GM18873 (cell line): Measurements from ENCODE around the gene LRRC10B.

ENCODE experiments used
- ATAC-seq: cut with Tn5 transposase; IDR thresholded peaks from one replicate; pipeline ENCODE4 v1.9.1; 2021; ENCODE audit warnings: mild to moderate bottlenecking, moderate library complexity, moderate number of reproducible peaks; ENCODE audit not compliant: unreplicated experiment, low FRiP score

Gene LRRC10B

GRCh38 chr11:61486011-61486620, 22.4 kb upstream of the LRRC10B start:
- no peak for ATAC-seq

- ATAC-seq: no peak
Observed at GRCh38 chr11:61486779-61487178, 21.8 kb upstream of the LRRC10B start.

GRCh38 chr11:61487342-61488025, 21.1 kb upstream of the LRRC10B start:
- ATAC-seq: no peak

- no peak for ATAC-seq
Observed at GRCh38 chr11:61488651-61489291, 19.8 kb upstream of the LRRC10B start.

DNA sequence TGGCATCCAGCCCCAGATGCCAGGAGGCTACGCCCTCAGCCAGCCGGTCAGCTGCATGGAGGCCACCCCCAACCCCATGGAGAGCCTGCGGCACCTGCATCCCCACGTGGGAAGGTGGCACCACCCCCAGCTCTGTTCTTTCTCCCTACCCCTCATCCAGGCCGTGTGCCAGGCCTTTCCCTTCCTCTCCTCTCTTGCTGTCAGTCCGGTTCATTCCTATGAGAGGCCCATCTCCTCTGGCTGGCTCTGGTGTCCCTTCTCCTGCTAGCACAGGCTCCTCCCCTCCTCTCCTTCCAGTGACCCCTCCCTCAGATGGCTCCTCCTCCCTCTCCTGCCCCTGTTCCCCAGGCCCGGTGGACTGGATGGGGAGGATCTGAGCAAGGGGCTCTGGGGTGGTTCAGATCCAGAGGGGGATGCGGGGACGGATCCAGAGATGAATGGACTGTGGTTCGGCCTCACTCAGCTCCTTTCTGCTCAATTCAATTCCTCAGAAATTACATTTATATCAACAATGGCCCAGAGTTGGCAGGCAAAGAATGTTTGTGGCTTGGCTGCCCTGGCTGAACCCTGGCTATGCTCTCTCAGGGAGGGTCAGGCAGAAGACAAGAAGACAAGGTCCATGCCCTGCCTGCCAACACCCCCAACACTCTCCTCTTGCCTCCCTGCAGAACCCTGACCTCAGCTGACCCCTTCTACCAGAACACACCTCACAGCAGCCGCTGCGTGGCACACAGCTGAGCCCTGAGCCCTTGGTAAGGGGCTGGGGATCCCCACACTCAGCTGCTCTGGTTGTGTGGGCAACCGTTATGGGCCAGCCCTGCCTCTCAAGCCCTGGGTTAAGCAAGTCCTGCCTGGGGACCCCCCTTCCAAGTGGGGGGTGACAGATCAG, 18.5 kb upstream of the LRRC10B start:
- no peak for ATAC-seq

DNA sequence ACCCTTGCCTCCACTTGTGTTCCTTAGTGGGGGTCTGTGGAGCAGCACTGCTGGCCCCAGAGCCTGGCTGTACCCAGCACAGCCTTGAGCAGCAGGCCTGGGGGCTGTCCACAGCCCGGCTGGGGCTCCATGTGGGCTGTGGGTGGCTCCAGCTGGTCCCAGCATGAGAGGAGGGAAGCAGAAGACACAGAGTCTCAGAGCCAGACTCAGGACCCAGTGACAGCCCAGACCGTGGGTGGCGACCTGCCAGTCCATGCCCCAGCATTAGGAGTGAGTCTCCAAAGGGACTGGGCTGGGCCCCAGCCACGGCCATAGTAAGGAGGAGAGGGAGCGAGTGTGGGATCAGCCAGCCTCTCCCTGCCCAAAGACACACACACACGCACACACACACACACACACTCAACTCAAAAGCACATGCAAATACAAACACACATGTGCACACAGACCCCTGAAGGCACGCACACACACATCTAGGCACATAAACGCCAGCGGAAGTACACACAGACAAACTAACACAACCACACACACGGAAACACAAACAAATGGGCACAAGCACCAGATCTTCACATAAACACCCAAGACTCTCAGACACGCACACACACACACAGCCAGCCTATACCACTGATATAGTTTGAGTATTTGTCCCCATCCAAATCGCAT, 16.7 kb upstream of the LRRC10B start:
- ATAC-seq: no peak

DNA sequence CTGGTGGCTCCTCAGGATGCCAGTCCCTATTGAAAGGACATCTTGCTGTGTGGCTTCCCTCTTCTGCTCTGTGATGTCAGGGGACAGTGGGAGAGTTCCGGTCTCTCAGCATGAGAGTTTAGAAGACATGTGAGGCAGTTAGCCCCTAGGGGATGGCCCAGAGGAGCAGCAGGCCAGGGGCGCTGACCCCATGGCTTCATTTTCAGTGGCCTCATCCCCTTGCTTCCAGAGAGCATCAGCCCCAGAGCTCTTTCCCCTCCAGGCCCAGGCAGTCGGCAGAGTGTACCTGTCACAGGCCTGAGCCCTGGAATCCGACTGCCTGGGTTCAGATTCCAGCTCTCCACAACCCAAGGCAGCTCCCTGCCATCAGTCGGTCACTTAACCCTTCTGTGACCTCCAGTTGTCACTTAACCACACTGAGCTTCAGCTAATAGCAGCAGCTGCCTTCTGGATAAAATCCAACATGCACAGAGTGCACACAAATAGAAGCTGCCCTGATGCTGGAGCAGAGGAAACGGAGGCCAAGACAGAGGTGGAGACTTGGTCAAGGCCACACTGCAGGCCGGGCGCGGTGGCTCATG, 14.1 kb upstream of the LRRC10B start:
- no peak for ATAC-seq

DNA sequence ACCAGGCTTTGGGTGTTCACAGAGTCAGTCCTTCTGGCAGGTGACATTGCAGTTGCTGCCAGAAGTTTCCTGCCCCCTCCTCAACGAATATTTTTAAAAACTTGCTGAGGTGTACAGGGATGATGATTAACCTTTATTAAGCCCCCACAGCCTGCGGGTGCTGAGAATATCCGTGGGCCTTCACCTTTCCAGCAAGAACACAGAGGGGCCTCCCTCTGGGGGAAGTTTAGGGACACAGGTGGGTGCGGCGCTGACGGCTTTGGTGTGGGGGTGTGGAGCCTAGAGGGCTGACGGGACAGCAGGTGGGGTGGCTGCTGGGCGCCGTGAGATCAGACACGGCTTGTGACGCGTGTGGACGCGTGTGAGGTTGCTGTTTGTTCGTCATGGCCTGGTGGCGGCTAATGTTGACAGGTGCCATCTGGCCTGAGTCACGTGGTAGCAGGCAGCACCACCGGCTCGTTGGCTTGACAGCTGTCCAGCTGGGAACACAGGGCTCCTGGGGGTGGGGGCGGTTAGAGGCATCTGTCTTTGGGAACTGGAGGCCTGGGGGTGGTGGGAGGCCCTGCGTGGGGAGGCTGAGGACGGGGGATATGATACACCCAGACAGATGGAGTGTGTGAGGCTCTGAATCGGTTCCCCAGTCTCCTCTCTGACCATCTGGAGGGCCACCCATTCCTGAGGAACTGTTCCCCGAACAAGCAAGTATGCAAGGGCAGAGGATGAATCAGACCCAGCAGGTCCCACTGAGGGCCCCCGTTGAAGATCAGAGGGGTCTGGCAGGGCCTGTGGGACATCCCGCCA, 12.5 kb upstream of the LRRC10B start:
- no peak for ATAC-seq

DNA sequence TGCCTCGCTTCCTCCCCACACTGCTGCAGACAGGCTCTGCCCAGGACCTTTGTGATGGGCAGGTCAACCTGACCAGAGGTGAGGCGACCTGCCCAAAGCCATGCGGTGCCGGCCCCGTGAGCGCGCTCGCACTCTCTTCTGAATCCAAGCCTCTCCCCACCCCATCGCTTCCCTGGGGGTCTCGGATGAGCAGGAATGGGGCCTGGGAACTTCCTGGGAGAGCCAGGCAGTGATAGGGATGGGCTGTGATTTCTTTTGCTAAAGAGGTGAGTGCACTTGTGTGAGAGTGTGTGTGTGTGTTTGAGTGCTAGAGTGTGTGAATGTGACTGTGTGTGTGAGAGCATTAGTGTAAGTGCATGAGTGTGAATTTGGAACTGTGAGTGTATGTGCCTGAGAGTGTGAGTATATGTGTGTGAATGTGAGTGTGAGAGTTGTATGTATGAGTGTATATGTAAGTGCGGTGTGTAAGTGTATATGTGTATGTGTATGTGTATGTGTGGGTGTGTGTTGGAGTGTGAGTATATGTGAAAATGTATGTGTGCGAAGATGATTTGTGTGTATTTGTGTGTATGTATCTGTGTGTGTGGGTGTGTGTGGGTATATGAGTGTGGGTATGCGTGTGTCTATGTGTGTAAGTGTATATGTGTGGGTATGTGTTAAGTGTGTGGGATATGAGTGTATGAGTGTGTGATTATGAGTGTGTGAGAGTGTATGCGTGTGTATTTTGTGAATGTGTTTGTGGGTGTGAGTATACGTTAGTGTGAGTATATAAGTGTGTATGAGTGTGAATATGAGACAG, 11.7 kb upstream of the LRRC10B start:
- no peak for ATAC-seq

GRCh38 chr11:61497473-61497872, 11.1 kb upstream of the LRRC10B start:
- no peak for ATAC-seq

DNA sequence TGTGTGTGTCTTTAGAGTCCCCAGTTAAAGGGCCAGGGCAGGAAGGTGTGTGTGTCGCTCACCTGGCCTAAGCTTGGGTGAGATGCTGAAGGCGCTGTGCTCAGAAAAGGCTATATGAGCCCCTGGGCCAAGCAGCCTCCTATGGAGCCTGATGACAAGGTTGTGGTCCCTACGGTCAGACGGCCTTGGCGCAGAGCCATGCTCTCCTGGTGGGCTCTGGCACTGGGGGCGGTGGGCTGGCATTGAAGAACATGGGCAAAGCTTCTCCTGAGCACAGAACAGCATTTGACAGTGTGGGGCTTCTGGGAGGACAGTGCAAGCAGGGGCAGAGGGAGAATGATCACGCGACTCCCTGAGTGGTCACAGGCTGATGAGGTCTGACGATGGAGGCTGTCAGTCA, 10.7 kb upstream of the LRRC10B start:
- no peak for ATAC-seq

DNA sequence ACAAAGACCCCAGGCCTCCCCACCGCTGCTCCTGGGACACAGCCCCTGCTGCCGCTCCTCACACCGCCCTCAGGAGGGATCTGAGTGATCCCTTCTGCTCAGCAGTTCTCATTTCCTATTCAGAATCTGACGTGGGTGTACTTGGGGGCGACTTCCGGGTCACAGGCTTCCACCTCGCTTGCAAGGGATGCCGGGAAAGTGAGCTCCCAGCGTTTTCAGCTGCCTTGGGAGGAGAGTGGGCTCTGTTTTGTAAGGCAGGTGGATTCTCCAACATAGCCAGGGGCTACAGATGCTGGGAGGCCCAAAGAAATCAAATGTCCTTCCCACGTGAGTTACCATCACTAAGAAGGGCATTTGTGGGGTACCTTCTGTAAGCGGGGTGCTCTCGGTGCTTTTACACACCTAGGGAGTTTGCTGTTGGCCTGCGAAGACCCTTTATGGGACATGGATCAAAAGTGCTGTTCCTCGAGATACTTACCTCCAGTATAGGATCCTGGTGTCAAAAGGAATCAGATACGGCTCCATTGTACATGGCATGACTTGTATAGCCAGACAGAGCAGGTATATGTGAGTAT, 9.7 kb upstream of the LRRC10B start:
- no peak for ATAC-seq

DNA sequence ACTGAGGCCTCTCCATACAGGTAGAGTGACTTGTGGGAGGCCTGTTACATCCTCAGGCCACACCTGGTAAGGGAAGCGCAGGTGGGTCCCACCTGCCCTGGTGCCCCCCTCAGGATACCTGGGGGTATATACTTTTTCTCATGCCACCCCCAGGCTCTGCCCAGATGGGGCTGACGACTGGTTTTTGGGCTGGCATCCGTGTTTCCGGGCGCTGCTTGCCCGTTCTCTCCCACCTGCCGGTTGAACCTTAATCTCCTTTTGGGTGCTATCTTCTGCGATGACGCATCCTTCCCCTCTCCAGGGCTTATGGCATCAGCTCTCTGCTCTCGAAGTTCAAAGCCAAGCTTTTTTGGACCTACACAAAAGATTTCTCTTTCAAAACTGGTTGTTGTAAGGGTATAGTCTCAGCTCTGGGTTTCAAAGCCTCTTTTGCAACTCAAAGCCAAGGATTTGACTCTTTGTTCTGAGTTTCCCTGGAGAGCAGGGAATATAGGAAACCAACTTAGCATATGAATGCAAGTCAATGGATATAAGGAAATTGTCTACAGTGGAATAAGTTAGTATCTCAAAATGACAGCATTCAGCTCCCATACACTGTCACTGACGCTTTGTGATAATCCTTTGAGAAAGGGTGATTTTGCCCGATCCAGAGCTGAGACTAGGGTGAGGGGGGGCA, 8.6 kb upstream of the LRRC10B start:
- ATAC-seq: no peak

- no peak for ATAC-seq
Observed at GRCh38 chr11:61502522-61502921, 6.0 kb upstream of the LRRC10B start.

GRCh38 chr11:61503135-61503770, 5.3 kb upstream of the LRRC10B start:
- ATAC-seq: no peak

DNA sequence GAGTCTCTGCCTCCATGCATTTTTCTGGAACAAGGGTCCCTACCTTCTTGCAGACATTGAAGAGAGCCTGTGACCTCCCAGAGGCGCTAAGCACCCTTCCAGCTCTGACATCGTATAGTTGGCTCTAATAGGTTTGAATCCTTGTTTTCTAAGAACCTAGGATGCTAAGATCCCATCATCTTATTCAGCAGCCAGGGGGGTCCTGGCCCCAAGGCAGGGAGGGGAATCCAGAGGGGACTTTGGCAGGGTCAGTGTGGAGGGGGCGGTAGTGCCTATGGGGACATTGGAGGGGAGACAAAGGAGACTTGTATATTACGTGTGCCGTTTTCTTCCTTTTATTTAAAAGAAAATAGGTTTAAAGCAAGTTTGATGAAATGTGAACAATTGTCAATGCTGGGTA, 3.4 kb upstream of the LRRC10B start:
- no peak for ATAC-seq

GRCh38 chr11:61505640-61506155, 2.9 kb upstream of the LRRC10B start:
- no peak for ATAC-seq
